NCI-H146 treated with DMSO at 0.1 percent for 48 hours (cell line): Measurements from ENCODE around the gene ENDOV.

Experiments
- DNase-seq: peaks from one replicate; lab custom pipeline; 2025; ENCODE audit not compliant: unreplicated experiment; lab: John Stamatoyannopoulos, UW

The ENDOV gene

DNA sequence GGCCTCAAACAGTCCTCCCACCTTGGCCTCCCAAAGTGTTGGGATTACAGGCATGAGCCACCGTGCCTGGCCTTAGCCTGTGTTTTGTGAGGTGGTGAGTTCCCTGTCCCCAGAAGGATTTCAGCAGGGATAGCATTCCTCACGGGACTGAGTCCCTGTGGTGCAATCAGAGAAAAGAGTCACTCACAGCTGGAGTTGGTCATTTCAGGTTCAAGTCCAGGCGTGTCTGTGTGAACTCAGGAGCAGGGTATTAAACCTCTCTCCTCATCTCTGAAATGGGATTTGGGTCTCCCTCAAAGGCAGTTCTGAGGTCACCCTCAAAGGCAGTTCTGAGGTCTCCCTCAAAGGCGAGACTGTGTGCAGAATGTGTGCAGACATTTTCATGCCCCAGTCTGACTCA, 32.8 kb downstream of the ENDOV start:
- no peak for DNase-seq

DNA sequence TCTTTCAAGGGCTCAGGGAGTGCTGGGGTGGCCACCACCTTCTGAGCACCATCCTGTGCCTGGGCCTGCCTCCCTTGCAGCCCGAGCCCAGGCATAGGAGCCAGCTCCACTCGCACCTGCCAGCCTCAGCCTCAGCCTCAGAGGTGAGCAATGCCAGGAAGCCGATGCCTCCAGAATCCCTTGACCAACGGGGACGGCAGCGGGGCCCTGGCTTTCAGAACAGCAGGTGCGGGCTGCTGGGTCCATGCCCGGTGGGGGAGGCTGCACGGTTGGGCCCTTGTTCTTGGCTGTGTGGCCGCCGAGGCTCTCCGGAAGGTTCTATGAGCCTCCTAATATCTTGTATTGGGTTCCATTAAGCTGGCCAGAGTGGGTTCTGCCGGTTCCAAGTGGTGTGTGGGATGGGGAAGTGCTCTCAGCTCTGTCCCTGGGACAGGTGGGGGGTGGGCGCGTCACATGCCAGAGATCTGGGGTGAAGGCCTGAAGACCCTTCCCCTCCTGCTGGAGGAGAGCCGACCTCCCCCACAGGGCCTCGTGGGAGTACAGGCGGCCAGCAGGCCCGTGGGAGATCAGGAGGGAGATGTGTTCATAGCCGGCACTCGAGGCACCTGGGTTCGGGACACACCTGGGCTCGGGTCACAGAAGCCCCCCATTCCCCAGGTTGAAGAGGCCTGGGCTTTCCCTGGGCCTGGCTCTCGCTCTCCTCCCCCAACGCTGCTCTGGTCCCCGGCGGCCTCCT, 34.4 kb downstream of the ENDOV start:
- no peak for DNase-seq

DNA sequence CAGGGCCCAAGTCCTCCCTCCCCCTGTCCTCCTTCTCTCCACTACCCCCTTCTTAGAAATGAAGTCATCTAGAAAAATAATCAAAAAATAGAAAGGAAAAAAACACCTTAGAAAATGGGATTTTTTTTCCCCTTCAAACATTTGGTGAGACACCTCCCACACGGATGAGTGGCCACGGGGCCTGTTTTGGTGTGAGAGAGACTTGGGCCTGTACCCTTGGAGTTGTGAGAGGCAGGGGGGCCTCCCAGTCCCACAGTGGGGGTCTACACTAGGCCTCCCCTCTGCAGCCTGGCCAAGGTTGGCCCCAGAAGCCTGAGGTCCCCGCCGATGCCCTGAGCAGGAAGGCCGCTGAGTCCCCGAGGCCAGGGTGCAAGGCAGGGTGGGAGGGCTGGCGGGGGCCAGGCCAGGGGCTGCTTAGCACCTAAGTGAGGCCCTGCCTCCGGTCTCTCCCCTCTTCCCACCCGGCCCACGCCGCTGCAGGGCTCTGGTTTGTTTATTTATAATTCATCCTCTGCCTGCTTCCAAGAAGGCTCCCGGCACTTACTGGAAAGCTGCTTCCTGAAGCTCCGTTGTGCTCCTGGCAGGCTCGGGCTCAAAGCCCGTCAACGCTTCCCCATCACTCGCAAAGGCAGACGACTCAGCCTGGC, 35.1 kb downstream of the ENDOV start:
- no peak for DNase-seq

DNA sequence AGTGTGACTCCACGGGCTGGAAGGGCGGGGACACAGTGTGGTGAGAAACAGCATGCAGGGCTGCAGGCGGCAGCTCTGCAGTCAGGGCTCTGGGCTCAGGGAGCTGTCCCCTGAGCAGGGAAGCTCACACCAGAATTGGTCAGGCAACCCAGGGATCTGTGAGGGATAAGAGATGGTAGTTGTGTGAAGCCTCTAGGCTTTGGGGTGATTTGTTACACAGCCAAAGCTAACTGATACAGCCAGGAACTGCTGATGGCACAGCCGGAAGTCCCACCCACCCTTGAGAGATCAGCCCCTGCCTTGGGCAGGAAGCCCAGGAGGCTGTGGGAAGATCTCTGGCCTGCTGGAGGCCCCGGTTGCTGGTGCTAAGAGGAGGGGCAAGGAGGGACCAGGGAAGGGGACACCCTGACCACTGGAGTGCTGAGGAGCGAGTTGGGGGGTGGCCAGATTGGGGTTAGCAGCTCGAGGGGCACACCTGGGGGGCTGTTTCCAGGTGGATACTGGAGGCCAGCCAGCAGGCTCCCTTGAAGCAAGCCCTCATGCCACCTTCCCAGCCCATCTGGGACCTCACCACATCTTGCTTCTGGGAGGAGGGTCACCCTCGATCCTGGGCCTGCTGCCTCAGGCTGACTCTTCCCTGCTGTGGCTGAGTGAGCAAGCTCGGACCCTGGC, 36.3 kb downstream of the ENDOV start:
- no peak for DNase-seq

DNA sequence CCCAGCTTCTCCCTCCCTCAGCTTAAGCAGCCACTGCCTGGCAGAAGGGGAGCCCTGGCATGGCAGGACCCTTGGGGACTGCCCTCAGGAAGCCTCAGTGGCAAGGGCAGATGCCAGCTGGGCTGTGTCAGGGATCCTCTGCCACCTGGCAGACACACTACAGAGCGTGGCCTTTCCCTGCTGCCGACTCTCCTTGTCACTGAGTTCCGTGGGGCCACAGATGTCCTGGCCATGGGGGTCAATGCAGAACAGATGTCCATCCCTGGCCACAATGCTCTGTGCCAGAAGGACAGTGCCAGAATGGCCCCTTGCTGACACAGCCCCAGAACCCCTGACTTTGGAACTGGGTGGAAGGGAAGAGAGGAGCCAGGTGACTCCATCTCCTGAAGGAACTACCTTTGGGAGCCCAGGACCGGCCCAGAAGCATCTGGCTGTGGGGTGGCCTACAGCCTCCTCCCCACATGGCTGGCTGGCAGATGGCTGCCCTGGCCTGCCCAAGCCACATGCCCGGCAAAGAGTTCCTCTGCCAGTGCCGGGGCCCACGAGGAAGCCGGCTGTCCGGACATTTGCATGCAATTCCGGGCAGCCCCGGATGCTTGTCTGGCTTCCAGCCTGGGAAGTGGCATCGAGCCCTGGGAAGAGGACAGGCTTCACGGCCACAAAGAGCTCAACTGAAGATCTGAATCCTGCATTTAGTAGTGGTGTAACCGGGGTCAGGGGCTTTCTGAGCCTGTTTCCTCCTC, 37.4 kb downstream of the ENDOV start:
- DNase-seq = no peak

DNA sequence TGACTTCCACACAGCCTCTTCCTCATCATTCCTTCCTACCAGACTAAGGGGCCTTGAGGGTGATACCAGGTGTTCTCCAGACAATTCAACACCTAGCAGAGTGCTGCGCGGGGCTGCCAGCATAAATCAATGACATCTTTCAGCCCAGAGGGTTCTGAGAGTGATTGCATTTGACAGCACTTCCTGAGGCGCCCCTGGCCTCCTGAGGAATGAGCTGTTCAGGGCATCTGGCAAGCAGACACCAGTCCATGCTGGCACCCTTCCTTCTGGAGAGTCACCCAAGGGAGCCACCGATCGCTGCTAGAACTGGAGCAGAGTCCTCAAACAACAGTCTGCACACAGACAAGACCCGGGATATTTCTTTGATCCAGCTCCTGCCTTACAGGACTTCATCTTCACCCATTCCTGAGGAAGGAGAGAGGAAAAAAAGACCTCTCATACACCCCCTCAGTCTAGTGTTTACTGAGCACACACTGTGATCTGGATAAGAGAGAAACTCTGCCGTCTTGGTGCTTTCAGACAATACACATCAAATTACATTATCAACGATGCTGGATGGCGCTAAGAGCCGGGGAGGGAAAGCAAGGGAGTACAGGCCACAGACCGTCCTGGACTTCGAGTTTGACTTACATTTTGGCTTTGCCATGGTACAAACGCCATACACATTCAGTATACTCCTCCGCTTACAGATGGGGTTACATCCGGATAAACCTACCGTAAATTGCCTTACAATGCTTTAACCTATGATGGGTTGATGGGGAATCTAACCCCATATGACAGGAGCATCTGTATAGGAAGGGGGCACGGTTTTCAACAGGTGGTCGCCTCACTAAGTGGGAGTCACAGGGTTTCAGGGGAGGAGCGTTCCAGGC, 38.4 kb downstream of the ENDOV start:
- DNase-seq = no peak

DNA sequence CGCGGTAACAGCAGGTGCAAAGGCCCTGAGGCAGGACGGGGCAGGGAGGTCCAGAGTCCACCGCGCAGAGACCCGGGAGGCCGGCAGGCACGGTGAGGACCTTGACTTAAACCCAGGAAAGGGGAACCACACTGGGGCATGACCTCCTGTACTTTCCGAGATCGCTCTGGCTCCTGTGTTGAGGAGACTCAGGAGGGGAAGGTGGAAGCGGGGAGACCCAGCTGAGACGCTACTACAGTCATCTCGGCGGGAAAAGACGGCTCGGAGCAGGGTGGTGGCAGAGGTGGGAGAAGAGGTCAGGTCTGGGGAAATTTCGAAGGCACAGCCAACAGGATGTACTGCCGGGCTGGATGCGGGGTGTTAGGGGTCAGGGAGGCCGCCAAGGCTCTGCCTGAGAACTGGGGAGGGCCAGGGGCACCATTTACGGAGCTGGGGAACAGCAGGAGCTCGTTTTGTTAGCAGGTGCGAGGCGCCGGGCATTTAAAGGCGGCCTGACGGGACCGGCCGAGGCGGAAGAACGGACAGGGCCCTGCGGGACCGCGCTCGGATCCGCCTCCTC, 39.1 kb downstream of the ENDOV start:
- DNase-seq = no peak

DNA sequence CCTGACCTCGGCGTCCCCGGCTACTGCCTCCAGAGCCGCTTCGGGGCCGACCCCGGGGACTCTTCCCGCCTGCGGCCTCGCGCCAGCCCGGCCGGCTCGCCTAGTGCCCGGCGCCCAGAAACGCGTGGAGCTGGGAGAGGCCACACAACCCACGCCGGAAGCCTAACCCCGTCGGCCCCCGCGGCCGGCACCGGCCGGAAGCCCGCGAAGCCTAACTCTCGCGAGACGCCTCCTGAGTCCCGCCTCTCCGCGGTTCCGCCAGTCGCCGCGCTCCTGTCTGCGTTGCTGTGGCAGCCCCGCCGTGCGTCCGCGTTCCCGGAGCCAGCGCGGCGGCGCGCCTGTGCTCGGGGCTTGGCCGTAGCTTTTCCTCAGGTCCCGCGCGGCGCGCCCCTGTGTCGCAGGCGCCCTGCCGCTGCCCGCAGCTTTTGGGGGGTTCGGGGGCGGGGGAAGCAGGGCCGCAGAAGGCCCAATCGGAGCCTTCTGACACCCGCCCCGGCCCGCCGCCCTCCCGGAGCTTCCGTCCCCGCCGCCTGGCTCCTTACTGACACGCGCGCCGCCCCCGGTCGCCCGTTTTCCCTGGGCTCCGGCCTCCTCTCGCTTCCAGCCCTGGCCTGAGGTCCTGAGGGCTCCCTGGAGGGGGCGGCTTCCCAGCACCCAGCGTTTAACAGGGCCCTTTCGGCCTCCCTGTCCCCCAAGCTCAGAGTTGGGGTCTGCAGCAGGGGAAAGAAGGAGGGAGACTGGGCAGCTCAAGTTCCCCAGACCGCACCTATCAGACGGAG, 39.8 kb downstream of the ENDOV start:
- DNase-seq = peak; percentile 89

DNA sequence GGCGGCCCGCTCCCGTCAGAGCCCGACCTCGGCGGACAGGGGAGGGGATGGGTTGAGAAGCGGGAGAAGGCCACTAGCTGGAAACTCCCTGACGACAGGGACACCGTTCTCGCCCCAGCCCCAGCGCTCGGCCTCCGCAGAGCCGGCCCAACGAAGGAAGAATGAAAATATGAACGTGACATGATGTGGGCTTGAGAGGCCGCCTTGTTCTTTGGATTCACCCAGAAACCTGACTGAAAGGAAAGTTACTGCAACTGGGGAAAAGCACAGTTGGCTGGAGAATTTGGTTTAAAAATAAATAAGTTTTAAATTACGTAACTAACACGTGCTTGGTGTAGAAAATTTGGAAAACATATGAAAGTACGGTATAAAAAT, 40.4 kb downstream of the ENDOV start:
- DNase-seq = no peak

DNA sequence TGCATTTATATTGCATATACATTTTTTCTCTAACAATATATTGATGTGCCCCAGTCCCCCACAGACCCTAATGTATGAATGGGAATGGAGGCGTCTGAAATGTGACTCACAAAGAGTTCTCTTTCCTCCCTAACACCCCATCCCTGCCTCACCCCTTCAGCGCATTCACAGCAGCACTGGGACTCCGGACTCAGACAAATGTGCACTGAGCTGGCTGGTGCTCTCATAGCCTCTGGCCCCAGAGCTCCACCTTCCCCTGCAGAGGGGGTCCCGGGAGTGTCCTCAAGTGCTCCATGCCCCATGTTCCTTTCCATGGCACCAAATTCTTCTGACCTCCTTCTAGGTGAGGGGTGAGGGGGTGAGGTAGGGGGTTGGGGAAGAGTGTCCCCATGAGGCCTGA, 40.8 kb downstream of the ENDOV start:
- no peak for DNase-seq

DNA sequence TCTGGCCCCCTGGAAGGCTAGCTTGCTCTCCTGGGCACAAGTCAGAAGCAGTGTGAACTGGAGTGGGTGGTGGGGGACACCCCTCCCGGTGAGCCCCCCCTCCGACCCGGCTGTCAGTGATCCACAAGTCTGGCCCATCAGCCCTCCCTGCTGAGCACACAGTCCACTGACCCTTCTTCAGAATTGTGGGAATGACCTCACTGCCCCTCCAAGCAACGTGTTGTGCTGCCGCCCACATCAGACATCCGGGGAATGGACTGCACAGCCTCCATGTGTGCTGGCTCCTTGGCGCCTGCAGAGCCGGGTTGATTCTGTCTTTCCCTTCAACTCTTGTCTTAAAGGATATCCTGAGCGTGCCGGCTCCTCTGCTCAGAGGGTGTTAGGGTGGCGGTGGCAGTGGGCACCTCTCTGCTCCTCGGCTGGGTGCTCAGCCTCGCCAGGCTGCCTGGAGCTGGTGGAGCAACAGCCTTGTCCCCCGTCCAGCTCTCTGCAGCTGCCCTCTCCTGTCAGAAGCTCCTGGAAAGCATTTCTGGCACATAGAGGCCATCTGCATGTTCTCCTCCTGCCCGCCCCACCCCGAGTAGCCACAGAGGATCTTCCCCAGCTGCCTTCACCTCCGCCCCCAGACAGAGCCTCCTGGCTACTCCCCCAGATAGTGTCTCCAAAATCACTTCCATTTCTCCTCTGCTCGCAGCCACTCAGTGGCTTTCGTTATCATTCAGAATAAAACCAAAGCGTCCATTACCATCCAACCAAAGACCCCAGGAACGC, 41.7 kb downstream of the ENDOV start:
- DNase-seq = no peak

DNA sequence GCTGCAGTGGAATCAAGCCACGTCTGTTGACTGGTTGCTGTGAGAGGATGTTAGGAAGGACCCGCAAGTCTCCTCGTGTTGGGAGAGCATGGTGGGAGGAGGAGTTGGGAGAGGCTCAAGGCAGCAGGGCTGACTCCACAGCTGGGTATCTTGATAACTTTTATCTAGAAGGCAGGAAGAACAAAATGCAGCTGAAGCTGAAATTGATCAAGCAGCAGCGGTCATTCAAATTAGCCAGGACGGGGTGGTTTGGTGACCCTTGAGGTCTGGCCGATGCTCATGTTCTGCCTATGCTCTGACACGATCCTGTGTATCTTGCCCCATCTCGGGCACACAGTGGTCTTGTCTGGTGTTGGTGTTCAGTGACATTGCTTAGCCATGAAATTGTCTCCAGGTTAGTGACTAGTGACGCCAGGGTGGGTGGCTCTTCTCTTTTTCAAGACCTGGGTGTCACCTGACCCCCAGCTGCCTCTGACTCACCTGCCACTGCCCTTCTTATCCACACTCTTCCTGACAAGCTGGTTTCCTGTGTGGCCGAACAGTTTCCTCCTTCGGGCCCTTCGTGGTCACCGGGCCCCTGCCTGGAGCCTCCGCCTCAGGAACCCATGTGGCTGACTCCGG, 42.4 kb downstream of the ENDOV start:
- no peak for DNase-seq

DNA sequence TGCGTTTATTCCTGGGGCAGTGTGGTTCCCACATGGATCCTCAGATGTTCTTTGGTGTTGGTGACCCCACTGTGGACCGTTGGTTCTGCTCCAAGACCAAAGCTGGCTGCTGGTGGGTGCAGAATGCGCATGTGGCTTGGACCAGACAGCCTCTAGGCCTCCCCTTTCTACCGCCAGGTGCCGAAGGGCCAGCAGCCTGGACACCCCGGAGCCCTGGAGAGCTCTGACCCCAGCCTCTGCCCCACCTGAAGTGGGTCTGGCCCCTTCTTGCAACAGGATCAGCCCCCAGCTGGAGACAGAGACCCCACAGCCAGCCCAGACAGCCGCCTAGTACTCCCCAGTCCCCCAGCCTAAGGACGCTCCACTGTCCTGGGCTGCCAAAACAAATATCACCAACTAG, 43.0 kb downstream of the ENDOV start:
- DNase-seq = no peak

DNA sequence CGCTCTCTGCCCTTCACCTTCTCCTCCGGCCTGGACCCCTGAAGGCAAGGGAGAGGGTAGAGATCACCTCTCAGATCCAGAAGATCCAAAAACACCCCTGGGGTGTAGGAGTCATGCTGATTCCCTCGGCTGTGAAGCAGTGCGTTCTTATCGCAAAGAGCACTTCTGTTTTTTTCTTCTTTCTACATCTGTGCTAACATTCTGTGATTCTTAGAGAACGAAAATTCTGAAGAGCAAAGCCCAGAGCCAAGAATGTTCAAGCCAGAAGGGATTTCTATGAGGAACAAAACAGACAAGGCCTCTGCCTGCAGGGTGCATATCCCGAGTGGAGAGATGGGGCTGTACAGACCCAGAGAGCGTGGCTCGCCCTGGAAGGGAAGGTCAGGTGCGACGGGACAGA, 44.3 kb downstream of the ENDOV start:
- no peak for DNase-seq

DNA sequence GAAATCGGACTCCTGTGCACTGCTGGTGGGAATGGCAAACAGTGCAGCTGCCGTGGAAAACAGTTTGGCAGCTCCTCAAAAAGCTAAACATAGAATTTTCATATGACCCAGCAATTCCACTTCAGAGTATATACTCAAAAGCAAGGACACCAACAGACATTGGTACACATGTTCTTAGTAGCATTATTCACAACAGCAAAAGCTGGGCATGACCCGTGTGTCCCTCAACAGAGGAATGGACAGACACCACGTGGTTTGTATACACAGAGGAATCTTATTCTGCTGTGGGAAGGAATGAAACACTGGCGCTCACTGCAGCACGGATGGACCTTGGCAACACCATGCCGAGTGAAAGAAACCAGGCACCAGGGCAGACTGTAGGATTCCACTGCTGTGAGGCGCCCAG, 45.5 kb downstream of the ENDOV start:
- no peak for DNase-seq

DNA sequence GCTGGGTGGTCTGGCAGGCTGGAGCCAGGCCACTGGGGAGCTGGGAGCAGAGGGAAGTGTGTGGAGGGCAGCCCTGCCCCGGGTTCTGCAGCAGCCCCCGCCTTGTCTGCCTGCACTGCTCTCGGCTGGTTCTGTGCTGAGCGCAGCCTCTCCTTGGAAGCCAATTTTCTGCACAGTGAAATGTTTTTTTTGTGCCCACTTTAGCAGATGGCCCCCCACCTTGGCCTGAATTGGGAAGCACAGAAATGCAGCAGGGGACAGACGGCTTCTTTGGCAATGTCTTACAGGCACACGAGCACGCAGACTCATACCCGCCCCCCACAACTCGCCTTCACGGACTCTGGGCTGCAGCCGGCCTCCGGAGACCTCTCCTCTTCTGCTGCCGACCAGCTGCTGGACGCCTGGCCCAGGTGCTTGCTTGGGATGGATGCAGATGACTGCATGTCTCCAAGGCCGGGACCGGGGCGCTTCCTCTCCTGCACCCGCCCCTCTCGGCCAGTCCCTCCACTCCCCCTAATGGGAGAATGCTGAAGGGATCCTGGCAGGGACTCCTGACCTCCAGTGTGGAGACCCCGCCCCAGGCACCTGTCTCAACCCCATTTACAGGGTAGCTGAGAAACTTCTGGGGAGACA, 46.7 kb downstream of the ENDOV start:
- DNase-seq = no peak

DNA sequence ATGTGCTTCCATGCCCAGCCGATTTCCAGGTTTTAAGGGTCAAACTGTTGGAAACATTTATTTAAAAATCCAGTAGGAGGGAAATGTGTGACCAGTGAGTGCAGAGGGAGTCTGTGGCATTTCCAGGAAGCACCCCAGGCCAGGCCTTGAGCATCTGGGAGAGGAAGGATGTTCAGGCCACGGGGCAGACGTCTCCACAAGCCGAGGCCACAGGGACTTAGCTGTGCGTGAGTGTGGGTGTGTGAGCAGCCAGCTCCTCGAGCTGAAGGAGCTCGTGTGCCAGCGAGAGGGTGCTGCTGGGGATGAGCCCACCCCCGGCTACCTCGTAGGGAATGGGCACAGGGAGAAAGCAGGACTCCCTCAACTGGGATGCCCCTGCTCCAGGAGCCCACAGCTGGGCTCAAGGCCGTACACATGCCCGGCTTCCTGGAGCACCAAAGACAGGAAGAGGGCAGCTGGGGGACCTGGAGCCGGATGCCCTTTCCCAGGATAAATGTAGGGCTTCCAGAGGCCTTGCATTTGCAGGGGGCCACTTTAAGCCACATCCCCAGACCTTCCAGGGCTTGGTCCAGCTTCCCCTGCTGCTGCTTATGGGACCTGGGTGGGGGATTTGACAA, 48.9 kb downstream of the ENDOV start:
- no peak for DNase-seq

DNA sequence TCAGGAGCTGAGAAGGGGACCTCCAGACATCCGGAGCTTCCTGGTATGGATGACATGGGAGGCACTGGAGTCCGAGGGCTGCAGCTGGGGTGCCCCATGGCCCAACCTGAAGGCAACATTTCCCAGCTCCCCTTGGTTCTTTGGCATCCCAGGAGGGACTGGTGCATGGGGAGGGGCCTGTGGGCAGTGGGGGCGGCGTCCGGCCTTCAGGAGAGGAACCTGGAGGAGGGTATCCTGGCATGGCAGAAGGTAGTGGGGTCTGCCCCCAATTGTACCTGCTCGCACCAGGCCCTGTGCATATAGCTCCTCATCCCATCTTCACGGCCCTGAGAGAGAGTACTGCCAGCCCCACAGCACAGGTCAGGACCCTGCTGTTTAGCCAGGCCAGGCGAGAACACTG, 49.5 kb downstream of the ENDOV start:
- no peak for DNase-seq
